Measurements from ENCODE around the gene SCARB2.

- TF ChIP-seq EZH2 (IDR thresholded peaks at IDR 0.05; ENCODE audit: low read length, missing control alignments) (no peak), CTCF (conservative IDR thresholded peaks at IDR 0.05 in 1 of 2, IDR thresholded peaks at IDR 0.05 in 1 of 2; ENCODE audit: low read depth in 1 of 2, low read length in 2 of 2) (no peak)
Measured at GRCh38 chr4:76233529-76233928, 19.9 kb upstream of the SCARB2 start.

All from fibroblast of lung (primary cell).